ENCODE results near the gene SCYL3. TPM values are rescaled to one million over a fixed set of nuclear protein-coding genes. Genes with fewer than 3 reads are reported as not detected.

SCYL3 gene
- polyA plus RNA-seq, 1 of the 3 experiments (the other 2 are of a cell fraction), result 5.9 TPM

GRCh38 chr1:169833179-169833901 is 60.4 kb downstream of the SCYL3 start:
- ChIA-PET CTCF (interaction anchor here (0.6 to 1.0 kb wide), 3 partner anchors 9 to 24 kb away, joined by 3 to 5 read pairs (median 3); no protein-coding TSS in a partner anchor), POLR2A (no interaction called here)
- no peak overlapping the region for H3K27ac ChIP-seq (ENCODE audit: low read depth in 2 of 2, low read length in 1 of 2)
- no peaks in the 10 kb centered on the region for H3K9me2 ChIP-seq
- WGBS (ENCODE audit: low lambda C conversion rate), result 84% methylated on average over 4 of the region's 4 CpGs
- no peak overlapping the region for H3K4me3 ChIP-seq (ENCODE audit: low read depth in 2 of 2, low read length in 1 of 2)
- H3K27me3 ChIP-seq (ENCODE audit: insufficient read depth), result no peaks in the 10 kb centered on the region
- H3K36me3 ChIP-seq (replicated peaks in 1 of 2; ENCODE audit: control insufficient read depth in 1 of 2, insufficient read depth in 2 of 2, low read length in 1 of 2), result peaks cover 38 to 43% of the 10 kb centered on the region in 2 experiments
- DNase-seq, result no peak
- no peaks in the 10 kb centered on the region for H3K4me1 ChIP-seq (ENCODE audit: control insufficient read depth in 1 of 2, insufficient read depth in 2 of 2, low read depth in 1 of 2, low read length in 1 of 2)
- no peaks in the 10 kb centered on the region for H3K79me2 ChIP-seq (ENCODE audit: insufficient read depth)
- H4K20me1 ChIP-seq (ENCODE audit: insufficient read depth), result no peaks in the 10 kb centered on the region
- no peaks in the 10 kb centered on the region for H3F3A ChIP-seq (replicated peaks; ENCODE audit: insufficient read depth)
- no peak overlapping the region for H3K9ac ChIP-seq
- no peak overlapping the region for H2AFZ ChIP-seq (ENCODE audit: low read depth)
- no peaks in the 10 kb centered on the region for H3K9me3 ChIP-seq
- no peak overlapping the region for H3K4me2 ChIP-seq
- TF ChIP-seq JUND (IDR thresholded peaks at IDR 0.05), result no peak
- TF ChIP-seq IRF3 (IDR thresholded peaks at IDR 0.05; ENCODE audit: low read depth, low read length), result no peak
- TF ChIP-seq TEAD4 (IDR thresholded peaks at IDR 0.05; ENCODE audit: borderline replicate concordance, insufficient read depth), result no peak
- TF ChIP-seq SMC3 (IDR thresholded peaks at IDR 0.05; ENCODE audit: low read depth, low read length), result no peak
- TF ChIP-seq EP300 (IDR thresholded peaks at IDR 0.05; ENCODE audit: borderline replicate concordance in 1 of 2, low read depth in 1 of 2, low read length in 1 of 2), result no peak

- TF ChIP-seq EP300 (IDR thresholded peaks at IDR 0.05; ENCODE audit: borderline replicate concordance in 1 of 2, low read depth in 1 of 2, low read length in 1 of 2), result no peak
- TF ChIP-seq NRF1 (IDR thresholded peaks at IDR 0.05; ENCODE audit: low read depth, low read length), result no peak
- Histone ChIP-seq H3K27me3 (ENCODE audit: insufficient read depth) (no peaks in the 10 kb centered on the region), H3K4me3 (ENCODE audit: low read depth in 2 of 2, low read length in 1 of 2) (no peak overlapping the region), H3K9me3 (no peaks in the 10 kb centered on the region), H3K79me2 (ENCODE audit: insufficient read depth) (no peaks in the 10 kb centered on the region), H3K4me1 (ENCODE audit: control insufficient read depth in 1 of 2, insufficient read depth in 2 of 2, low read depth in 1 of 2, low read length in 1 of 2) (no peaks in the 10 kb centered on the region), H3K9me2 (no peaks in the 10 kb centered on the region), H4K20me1 (ENCODE audit: insufficient read depth) (no peaks in the 10 kb centered on the region), H3K4me2 (no peak overlapping the region), H3K27ac (ENCODE audit: low read depth in 2 of 2, low read length in 1 of 2) (no peak overlapping the region), H3K9ac (no peak overlapping the region), H3K36me3 (replicated peaks in 1 of 2; ENCODE audit: control insufficient read depth in 1 of 2, insufficient read depth in 2 of 2, low read length in 1 of 2) (peaks cover 46 to 47% of the 10 kb centered on the region in 2 experiments), H3F3A (replicated peaks; ENCODE audit: insufficient read depth) (no peaks in the 10 kb centered on the region), H2AFZ (ENCODE audit: low read depth) (no peak overlapping the region)
- no peak for DNase-seq
- ChIA-PET CTCF (interaction anchor here (1.6 kb wide), 1 partner anchor 20 kb away, joined by 9 read pairs; no protein-coding TSS in a partner anchor), POLR2A (no interaction called here)
- 93% methylated on average over 1 of the region's 1 CpG for WGBS (ENCODE audit: low lambda C conversion rate)
Observed at GRCh38 chr1:169829671-169830070, 64.0 kb downstream of the SCYL3 start.

- peaks cover 22 to 39% of the 10 kb centered on the region in 2 experiments for H3K36me3 ChIP-seq (replicated peaks in 1 of 2; ENCODE audit: control insufficient read depth in 1 of 2, insufficient read depth in 2 of 2, low read length in 1 of 2)
- TF ChIP-seq TCF12 (IDR thresholded peaks at IDR 0.05) (no peak), USF1 (IDR thresholded peaks at IDR 0.05; ENCODE audit: borderline replicate concordance, low read depth) (no peak), IRF3 (IDR thresholded peaks at IDR 0.05; ENCODE audit: low read depth, low read length) (no peak), NRF1 (IDR thresholded peaks at IDR 0.05; ENCODE audit: low read depth, low read length) (no peak), NFIC (IDR thresholded peaks at IDR 0.05; ENCODE audit: borderline replicate concordance) (no peak), RAD21 (IDR thresholded peaks at IDR 0.05; ENCODE audit: low read length) (no peak), TAF1 (IDR thresholded peaks at IDR 0.05; ENCODE audit: borderline replicate concordance, low read depth, low read length) (no peak), YY1 (IDR thresholded peaks at IDR 0.05; ENCODE audit: low read depth) (no peak)
- no peaks in the 10 kb centered on the region for H4K20me1 ChIP-seq (ENCODE audit: insufficient read depth)
- no peak overlapping the region for H3K27ac ChIP-seq (ENCODE audit: low read depth in 2 of 2, low read length in 1 of 2)
- no peaks in the 10 kb centered on the region for H3K9me2 ChIP-seq
- POLR2A ChIA-PET, result no interaction called here
- H3K9me3 ChIP-seq, result no peaks in the 10 kb centered on the region
- no peak for DNase-seq
- no peak overlapping the region for H2AFZ ChIP-seq (ENCODE audit: low read depth)
- no peak overlapping the region for H3K4me2 ChIP-seq
- no peaks in the 10 kb centered on the region for H3K79me2 ChIP-seq (ENCODE audit: insufficient read depth)
- WGBS (ENCODE audit: low lambda C conversion rate), result 96% methylated on average over 3 of the region's 3 CpGs
- H3K4me3 ChIP-seq (ENCODE audit: low read depth in 2 of 2, low read length in 1 of 2), result no peak overlapping the region
- no peaks in the 10 kb centered on the region for H3K27me3 ChIP-seq (ENCODE audit: insufficient read depth)
- H3K4me1 ChIP-seq (ENCODE audit: control insufficient read depth in 1 of 2, insufficient read depth in 2 of 2, low read depth in 1 of 2, low read length in 1 of 2), result no peaks in the 10 kb centered on the region
- no peaks in the 10 kb centered on the region for H3F3A ChIP-seq (replicated peaks; ENCODE audit: insufficient read depth)
- no peak overlapping the region for H3K9ac ChIP-seq
- CTCF ChIA-PET, result interaction anchor here (0.7 to 0.8 kb wide), 2 partner anchors 48 to 1257 kb away, joined by 3 read pairs; no protein-coding TSS in a partner anchor
Observed at GRCh38 chr1:169824153-169824552, 69.5 kb downstream of the SCYL3 start.

Data from SK-N-SH (cell line).